HuH-7.5 (cell line): ENCODE measurements around the gene DNAJC10.

Experiments used
- DNase-seq: peaks from one replicate; pipeline ENCODE4 v3.0.0; 2011; ENCODE audit warnings: low spot score

DNAJC10 gene

DNA sequence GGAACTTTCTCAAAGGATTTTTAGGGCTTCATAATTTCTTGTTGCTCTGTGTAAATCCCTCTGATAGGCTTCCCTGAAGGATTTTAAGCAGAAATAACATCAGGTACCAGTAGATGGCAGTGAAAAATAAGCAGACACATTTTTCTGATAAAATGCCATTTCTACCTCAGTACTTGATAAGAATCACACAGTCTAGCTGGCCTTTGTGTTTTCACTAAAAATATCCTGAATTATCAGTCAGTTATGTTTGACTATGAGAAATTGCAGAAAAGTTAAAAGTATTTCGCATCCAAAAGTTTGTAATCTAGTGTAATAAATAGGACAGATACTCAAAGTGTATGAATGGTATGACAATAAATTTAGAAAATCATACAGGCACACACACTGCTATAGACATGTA is 68.7 kb downstream of the DNAJC10 start:
- no peak for DNase-seq

DNA sequence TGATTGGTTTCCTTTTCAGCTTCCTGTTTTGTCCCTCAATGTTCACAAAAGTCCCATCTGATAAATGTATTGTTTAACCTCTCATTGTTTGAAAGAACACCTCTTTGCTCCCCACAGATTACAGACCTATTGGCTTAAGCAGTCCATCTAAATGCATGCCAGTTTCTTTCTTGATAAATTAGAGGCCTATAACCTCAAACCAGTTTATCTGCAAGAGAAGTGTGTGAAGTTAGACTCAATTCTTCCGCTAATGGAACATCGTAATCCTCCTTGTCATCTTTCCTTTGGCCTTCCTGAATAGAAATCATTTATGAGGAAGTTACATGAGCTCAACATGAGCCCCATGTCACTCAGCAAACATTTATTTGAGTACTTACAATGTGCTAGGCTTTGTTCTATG is 76.4 kb downstream of the DNAJC10 start:
- DNase-seq = no peak

DNA sequence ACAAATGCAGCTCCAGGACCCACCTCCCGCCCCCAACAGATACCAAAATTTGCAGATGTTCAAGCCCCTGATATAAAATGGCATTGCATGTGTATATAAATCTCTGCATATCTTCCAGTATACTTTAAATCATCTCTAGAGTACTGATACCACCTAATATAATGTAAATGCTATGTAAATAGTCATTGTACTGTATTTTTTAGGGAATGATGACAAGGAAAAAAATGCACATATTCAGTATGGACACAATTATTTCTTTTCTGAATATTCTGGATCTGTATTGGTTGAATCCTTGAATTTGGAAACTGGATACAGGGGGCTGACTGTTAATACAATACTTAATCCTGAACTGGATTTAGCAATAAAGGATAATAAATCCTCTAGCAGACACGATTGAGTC is 82.7 kb downstream of the DNAJC10 start:
- no peak for DNase-seq

DNA sequence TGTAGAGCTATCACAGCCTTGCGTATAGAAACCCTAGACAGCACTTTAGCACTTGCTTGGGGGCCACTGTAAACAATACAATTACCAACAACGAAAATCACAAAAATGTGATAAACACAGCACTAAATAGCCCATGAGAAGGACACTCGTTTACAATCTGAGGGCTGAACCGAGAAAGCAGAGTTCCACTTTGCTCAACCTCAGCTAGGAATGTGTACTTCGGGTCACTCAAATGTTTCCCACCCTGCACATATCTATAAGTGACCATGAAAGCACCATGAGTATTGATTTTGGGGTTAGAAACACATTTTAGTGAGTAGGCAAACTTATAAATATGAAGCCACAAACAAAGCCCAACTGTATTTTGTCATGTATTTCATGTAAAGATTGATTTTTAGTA is 88.1 kb downstream of the DNAJC10 start:
- DNase-seq = no peak

DNA sequence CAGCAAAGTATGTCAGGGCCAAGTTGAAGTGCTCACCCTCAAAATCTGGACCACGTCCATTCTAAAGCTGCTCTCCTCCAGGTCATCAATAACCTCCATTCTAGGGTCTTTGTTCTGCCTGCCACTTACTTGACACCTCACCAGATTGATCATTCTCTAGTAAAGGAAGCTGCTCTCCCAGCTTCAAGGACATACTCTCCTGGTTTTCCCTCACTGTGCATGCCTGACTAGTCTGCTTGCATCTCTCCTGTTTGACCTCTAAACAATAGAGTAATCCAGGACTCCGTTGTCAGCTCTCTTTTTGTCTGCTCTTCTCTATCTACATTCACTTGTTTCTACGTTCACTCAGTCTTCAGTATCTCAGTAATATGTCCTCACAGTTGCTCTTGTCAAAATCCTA is 91.3 kb downstream of the DNAJC10 start:
- DNase-seq = no peak

DNA sequence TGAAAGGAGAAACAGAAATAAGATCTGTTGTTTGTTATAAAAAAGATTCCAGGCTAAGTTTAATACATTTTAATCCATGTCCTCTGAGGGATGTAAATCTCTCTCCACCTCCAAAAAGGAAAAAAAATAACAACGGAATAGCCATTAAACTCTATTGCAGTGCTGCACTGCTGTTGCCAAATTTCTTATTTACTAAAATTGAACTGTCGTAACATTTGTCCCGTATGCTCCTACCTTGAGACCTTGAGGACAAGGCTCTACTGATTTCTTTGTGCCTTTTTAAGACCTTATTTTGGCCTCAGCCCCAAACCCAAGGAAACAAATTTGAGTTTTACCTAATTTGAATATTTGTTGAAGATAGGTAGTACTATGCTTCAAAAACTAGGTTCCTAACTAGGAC is 94.0 kb downstream of the DNAJC10 start:
- no peak for DNase-seq

DNA sequence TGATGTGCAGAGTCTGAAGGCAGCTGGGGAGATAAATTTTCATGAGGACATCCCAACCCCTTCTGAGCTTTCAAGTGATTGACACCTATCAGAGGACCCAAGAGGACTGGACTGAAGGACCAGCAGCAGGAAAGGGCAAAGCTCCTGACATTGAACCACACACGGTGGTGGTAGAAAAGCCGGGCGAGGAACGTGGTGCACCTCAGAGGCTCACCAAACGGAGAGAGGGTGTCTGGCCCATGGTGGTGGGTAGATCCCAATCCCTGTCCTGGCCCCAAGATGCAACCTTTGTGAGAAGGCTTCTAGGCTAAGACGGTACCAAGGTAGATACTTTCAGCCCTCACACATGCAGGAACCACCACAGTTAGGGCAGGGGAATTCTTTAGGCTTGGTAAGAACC is 98.3 kb downstream of the DNAJC10 start:
- no peak for DNase-seq

DNA sequence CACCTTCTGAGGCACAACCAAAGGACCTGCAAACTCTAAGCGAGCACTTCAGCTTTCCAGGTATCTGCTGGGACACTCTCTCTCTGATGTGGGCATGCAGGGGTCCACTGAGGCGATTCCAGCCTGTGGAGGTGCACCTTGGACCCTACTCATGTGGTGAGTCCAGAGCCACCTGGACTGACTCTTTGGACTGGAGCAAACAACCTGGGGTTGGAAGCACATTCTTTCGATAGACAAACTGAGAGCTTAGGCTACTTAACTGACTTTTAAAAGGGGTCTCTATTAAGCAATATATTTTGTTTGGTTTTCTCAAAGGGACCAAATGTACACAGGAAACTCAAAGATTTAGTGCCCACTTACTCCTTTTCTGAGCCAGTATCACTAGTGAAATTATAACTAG is 98.7 kb downstream of the DNAJC10 start:
- DNase-seq = no peak

DNA sequence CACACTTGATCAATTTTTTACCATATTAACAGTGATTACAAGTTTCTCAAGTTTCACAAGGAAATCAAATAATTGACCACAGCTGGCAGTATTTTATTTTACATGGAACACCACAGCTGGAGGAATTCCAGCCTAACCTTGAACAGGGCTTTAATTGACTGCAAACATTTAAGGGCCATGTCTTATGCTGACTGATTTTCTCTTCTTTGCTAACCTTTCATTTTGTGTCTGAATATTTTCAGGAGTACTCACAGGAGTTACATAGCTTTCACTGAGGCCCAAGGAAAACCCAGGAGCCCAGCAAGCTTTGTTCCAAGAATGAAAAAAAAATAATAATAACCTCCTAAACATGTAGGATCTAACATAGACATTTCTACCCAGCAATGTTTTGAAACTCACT is 100.8 kb downstream of the DNAJC10 start:
- DNase-seq = no peak

DNA sequence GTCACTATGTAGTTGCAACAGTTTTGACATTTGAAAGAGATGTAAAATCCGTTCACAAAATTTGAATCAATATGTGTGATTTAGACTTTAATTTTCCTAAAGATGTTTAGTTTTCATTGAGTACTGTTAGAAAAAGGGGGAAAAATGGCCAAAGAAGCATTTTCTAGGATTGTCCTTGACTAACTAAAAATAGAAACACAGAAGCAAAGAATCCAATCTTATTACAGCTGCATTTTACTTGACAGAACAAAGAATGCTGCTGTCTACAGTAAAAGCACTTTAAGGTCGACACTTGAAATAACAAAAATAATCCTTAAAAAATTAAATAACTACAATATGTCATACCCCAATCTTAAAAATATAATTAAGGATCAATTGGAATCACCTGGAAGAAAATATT is 101.5 kb downstream of the DNAJC10 start:
- DNase-seq = no peak

DNA sequence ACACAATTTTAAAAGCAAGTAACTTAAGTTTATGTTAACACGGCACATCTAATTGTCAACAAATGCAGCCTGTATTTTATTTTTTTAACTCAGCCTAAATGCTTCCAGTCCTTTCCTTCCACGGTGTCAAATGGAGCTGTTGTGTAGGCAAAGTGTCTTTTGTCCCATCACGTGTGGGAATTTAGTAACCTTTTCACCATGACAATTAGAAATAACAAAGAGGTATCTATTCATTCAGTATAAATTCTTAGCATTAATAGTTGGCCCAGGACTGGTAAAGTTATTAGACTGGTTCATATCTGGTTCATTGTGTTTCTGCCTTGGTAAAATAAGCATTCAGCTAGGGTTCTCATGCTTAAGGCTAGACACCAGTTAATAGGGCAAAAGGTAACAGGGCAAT is 102.4 kb downstream of the DNAJC10 start:
- DNase-seq = no peak

DNA sequence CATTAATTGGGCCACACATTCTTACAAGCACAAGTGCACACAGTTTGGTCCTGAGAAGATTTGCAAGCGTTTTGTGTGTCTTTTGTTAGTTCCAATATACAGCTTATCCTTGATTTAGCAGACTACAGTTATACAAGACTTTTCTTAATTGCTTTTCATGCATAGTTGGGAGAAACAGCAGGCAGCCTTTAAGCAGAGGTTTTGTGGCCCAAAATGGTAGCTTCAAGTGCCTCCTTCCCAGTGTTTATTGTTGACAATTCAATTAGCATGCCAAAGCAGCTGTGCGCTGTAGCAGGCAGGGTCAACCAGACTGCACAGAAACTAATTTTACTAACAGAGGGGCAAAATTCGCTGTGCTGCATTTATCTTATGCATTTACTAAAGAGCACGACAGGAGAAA is 102.9 kb downstream of the DNAJC10 start:
- DNase-seq = no peak

DNA sequence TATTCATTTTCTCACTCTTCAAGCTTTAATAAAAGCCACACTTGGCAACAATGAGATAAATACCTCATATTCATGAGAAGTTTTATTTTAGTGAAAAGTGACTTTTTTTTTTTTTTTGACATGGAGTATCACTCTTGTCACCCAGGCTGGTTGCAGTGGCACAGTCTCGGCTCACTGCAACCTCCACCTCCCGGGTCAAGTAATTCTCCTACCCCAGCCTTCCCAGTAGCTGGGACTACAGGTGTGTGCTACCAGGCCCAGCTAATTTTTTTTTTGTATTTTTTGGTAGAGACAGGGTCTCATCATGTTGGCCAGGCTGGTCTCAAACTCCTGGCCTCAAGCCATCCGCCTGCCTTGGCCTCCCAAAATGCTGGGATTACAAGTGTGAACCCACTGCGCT is 103.4 kb downstream of the DNAJC10 start:
- no peak for DNase-seq

DNA sequence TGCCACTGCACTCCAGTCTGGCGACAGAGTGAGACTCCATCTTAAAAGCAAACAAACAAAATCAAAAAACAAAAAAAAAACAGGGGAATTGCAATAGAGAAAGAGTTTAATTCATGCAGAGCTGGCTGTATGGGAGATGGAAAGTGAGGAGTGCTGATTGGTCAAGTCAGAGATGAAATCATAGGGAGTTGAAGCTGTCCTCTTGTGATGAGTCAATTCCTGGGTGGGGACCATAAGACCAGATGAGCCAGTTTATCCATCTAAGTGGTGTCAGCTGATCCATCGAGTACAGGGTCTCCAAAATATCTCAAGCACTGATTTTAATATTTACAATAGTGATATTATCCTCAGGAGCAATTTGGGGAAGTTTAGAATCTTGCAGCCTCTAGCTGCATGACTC is 105.1 kb downstream of the DNAJC10 start:
- DNase-seq = no peak

DNA sequence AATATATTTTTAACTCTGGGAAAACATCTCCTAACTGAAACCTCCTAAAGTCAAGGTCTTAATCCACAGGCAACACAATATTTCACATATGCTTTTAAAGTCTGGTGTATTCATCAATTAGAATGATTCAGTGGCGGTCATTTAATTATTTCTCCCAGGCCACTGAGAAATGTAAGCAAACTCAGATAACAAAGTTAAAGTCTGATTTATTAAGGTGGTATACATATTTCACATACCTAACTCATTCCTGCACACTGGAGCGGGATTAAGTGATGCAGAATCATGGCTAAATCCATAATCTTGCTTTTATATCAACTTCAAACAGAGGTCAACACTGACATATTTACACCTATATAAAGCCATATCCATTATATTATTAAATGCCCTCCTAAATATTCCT is 106.7 kb downstream of the DNAJC10 start:
- no peak for DNase-seq

DNA sequence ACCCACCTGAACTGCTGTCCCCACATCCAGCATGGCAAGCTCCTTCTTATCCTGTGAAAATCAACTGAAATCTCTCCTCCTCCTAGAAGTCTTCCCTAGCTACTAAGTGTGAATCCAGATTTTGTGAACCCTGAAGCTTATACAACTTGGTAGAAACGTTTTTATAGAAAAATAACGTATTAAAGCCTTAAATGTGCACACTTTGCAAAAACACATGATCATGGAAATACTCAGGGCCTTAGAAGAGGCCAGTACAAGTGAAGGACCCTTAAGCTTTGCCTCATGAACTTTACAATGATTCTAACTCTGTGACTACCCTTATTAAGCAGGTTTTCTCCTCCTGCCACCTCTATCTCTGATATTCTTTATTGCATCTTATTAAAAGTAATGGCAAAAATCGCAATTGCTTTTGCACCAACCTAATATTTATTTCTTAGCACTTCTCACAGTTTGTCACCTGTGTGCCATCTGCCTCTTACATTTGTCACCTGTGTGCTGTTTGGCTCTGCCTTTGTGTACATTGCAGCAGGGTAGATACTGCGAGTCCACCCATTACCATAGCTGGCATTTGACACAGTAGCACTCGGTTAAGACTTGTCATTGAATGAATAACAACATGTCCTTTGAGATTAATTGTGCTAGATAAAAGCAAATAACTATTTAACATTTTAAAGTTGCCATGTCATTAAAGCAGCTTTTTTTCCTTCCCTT is 108.2 kb downstream of the DNAJC10 start:
- DNase-seq = no peak

DNA sequence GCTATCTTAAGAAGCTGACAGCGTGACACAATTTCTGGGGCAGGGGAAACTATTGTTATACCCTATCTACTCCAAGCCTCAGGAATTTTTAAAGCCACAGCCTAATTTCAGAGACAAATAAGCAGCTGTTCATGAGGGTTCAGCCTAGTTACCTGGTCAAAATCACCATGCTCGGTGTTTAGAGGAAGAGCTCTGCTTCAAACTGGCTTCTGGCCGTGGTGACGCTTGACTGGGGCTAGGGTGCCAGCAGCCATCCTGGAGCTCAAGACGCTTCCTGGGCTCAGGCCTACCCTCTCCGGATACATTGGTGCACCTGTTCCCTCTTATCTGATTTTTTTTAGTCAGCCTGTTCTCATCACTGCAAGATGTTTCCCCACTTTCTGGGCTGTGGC is 108.7 kb downstream of the DNAJC10 start:
- no peak for DNase-seq

DNA sequence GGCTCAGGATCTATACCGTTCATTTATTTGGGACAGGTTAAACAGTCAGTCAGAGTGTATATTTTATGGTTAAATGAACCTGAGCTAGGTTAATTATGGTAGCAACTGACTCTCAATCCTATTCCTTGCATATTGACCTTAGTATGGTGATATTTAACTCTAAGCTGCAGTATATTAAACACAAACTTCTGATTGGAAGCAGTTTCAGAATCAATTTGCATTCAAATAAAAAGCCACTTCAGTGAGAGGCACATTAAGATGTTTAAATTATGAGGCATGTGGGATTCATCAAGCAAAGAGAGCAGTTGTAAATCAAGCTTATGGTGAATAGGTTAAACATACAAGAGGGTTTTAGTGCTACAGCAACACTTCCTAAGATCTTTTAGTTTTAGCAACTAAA is 110.0 kb downstream of the DNAJC10 start:
- DNase-seq = no peak

DNA sequence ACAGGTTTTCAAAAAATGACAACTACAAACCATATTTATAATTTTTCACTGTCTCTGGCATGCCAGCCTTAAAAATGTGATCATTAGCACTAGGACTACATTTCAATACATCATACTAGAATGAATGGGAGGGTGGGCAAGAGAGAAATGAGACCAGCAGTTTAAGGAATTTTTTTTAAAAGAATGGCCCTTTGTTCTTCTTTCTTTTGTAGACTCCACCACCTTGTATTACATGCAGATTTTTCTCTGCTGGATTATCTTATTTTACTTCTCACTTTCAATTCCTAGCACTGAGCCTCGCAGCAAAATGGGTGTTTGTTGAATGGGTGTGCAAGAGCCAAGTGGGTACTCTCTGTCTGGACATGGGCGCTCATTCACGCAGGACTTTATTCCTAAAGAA is 110.4 kb downstream of the DNAJC10 start:
- no peak for DNase-seq

DNA sequence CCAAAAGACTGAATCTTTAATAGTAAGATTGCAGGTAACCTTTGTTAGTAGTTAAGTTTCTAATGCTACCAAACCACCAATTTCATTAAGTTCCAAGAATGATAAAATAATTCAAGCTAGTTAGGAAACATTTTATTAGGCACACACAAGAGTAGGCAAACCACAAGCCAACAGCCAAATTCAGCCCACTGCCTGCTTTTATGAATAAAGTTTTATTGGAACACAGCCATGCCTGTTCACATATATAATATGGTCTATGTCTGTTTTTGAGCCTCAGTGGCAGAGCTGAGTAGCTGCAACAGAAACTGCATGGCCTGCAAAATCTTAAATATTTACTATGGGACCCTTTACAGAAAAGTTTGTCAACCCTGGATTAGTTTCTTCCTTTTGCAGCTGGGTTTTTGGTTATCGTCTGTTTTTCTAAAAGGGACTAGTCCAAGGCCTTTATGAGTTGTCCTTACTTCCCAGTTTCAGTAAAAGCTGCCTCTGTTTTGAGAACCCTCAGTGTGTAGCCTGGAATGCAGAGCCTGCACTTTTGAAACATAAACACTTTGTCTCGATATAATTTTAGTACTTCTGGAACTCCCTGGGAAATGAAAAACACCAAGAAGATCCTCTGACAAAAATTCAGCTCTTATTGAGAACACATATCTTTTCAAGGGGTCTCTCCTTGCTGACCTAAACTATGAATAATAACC is 111.3 kb downstream of the DNAJC10 start:
- no peak for DNase-seq

DNA sequence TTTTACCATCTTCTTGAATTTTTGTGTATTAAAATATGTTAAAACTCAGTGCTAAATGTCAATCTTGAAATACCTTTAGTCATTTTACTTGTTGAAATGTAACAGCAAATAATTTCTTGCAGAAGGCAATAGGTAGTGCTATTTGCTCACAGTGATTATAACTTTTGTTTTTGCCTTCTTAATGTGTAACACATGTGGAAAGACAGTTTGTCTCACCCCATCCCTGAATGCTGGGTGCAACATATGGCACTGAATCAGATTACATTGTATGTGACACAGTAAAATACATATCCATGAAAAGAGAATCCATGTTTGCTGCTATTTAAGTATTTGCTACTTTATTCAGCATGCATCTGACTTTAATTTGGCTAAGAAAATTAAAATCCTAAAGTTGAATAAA is 115.0 kb downstream of the DNAJC10 start:
- DNase-seq = no peak

DNA sequence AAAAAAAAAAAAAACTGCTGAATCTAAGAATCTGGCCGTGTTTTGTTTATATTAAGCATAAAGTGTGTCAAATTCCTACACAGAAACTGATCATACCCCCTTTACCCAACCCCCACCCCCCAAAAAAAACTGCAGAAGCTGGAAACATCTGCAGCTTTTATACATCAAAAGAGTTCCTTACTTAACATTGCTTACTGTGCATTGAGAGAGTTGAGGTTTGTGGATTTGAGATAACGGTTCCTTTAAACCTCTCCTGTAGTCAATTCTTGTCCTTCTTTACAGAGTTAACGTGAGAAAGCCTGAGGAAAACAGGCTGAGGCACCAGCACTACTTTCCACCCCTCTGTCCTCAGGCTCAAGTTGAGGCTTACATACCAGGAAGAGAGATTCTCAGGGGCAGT is 115.9 kb downstream of the DNAJC10 start:
- DNase-seq = no peak

DNA sequence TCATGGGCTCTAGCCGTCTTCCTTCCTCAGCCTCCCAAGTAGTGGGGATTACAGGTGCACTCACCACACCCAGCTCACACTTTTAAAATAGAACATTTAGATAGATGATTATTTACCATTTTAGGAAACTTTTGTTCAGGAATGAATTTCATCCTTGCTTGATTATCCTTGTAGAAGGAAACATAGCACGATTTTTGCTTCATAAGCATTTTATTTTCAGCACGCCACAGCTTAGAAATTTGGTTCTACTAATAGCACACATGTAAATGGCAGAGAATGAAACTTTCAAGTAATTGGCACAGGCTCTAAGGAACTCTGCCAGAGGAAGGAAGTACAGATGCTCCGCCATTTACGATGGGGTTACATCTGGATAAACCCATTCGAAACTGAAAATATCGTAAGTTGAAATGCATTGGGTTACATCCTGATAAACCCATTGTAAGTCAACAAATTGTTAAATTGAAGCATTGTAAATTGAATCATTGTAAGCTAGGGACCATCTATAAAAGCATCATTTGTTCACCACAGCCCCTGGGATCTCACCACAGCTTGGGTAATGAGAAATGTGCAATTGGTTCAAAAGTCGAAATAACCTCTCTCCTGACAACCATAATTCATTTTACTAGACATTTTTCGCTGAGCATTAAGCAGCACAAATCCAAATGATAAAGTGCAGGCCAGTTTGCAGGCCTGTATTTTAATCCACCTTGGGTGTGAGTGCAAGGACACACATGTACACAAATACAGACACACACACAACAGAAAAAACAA is 117.2 kb downstream of the DNAJC10 start:
- no peak for DNase-seq
